GM20431 (cell line): ENCODE measurements around the gene ZNF783.
"Not testable (repeated sequence)": the region's sequence is repeated elsewhere in the genome, so short reads cannot be mapped to it uniquely, and the experiment has no call there.

Experiments used
- in situ Hi-C: fragments of 300-500 bp; cut with MseI, MboI; formaldehyde crosslinking; loops from one replicate; pipeline ENCODE4 v1.15.0; 2020; ENCODE audit warnings: low sequenced_read_pairs; ENCODE audit not compliant: unreplicated experiment

ZNF783 gene

DNA sequence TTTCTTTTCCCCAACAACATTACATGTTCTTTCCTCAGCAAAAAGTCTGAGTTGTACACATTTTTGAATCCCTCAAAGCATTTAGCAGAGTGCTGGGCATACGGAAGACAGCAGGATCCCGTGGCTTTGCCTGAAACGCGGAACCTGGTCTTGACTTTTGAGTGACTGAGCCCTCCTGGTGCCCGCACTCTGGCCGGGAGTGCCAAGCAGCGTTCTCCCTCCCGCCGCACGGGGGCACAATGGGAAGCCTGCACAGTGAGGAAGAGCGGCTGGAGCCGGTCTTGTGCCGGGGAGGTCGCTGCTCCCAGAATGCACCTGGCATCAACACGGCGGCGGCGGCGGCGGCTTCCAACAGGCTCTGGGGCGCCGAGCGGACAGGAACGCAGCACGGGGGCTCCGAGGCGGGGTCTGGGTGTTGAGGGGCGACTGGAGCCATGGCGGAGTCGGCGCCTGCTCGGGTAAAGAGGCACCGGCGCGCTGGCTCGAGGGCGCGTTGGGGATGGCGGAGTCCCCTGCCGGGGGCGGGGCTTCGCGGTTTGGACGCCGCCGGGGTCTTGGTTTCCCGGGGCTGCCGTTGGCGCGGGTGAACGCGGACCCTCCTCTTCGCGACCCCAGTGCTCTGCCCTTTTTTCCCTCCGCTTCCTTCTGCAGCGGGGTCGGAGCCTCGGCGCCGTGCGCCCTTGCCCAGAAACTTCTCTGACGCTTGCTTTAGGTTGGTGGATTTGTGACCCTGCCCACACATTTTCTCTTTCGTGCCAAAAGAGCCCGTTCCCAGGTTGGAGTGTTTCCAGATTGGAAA is 22.5 kb upstream of the ZNF783 start, which contains the start of gene ZNF212:
TSS of gene ZNF212 (plus strand) at position 307 of the 799 bp plus-strand sequence. CDS start at position 435, 128 bp downstream.
- in situ Hi-C loops: no loop called here

DNA sequence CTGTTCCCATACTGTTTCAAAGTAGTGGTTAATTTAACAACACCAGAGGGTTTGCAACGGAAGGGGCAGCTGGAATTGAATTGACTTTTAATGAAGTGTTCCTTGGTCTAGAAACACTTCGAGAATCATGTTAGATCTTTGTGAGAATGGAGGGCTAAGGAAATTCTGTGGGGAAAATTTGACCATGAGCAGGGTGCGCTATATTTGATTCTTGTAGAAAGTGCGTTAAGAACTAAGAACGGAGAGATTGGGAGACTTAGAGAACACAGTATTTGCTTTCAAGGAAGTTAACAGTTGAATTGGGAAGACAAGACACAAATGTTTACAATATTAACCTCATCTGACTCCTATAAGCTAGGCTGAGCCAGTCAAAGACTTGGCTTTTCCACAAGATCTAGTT is 21.4 kb upstream of the ZNF783 start:
- in situ Hi-C loops: no loop called here

DNA sequence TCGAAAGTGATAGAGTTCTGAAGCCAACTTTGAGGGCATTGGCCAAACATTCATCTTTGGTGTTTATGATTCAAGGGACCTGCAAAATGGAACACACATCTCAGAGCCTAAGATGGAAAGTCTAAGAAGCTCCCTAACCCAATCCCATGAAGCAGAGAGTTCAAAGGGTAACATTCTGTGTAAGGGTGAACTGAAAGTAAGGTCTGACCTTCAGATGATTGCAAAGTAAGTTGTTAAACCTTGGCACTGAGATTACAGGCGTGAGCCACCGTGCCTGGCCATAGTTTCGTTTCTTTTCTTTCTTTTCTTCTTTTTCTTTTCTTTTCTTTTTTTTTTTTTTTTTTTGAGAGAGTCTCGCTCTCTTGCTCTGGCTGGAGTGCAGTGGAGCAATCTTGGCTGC is 20.3 kb upstream of the ZNF783 start:
- in situ Hi-C loops: no loop called here

DNA sequence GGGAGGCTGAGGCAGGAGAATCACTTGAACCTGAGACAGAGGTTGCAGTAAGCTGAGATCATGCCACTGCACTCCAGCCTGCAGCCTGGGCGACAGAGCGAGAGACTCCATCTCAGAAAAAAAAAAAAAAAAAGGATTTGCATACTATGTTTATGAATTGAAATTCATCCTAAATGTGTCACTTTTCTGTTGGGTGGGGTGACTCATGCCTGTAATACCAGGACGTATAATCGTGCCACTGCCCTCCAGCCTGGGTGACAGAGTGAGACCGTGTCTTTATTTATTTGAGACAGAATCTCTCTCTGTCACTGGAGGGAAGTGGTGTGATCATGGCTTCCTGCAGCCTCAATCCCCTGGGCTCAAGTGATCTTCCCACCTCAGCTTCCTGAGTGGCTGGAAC is 16.8 kb upstream of the ZNF783 start:
- in situ Hi-C loops: no loop called here

DNA sequence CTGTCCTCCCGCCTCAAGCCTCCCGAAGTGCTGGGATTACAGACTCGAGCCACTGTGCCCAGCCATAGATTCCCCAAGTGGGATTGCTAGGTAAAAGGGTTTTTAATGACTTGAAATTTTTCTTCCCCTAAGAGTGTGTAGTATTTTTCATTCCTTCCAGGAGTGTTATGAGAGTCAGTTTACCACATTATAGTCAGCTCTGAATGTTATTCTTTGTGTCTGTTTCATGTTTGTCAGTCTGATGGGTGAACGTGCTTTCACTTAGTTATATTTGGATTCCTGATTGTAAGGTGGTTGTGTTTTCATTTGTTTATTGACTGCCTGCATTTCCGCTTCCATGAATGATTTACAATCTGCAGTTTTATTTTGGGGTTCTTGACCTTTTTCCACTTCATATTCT is 16.3 kb upstream of the ZNF783 start:
- in situ Hi-C loops: no loop called here

DNA sequence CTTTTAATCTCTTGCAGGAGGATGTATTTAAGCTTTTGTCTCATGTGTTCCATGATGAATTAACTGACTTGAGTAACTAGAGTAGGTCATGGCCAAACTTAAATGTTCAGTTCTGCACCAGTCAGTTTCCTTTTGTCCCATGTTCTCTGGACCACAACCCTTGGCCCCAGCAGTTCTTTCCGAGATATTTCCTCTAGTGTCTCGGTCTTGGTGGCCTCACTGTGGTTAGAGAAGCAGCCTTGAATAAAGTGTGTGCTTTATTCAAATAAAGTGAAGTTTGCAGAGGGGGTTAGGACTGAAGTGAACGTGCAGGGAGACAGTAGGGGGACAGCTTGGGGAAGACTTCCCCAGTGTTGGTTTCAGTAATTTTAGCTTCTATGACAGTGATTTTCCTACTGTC is 13.2 kb upstream of the ZNF783 start:
- in situ Hi-C loops: no loop called here

DNA sequence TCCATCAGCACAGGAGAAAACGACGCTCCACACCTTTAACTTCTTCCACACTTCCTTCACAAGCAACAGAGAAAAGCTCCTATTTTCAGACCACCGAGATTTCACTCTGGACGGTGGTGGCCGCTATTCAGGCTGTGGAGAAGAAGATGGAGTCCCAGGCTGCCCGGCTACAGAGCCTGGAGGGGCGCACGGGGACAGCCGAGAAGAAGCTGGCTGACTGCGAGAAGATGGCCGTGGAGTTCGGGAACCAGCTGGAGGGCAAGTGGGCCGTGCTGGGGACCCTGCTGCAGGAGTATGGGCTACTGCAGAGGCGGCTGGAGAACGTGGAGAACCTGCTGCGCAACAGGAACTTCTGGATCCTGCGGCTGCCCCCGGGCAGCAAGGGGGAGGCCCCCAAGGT is 11.8 kb upstream of the ZNF783 start:
- in situ Hi-C loops: not testable (repeated sequence)

DNA sequence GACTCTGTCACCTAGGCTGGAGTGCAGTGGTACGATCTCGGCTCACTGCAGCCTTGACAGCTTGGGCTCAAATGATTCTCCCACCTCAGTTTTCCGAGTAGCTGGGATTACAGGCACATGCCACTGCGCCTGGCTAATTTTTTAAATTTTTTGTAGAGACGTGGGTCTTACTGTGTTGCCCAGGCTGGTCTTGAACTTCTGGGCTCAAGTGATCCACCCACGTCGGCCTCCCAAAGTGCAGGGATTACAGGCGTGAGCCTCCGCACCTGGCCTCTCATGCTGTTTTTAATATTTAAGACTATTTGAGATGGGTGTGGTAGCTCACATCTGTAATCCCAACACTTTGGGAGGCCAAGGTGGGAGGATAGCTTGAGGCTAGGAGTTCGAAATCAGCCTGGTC is 10.5 kb upstream of the ZNF783 start:
- in situ Hi-C loops: not testable (repeated sequence)

DNA sequence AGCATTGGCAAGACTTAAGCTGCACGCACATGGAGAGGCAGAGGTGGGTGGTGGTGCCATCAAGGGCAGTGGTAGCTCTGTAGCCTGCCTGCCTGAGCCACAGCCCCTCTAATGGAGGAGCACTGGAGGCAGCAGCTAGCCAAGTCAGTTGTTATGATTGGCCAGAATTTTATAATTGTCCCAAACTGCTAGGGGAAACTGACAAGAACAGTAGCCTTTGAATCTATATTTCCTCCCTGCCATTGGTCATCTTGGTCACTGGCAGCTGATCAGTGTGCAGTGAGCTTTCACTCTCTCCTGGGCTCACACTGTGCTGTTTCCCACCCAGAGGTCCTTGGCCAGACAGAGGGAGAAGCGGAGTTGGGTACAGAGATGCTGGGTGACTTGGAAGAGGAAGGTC is 9.6 kb upstream of the ZNF783 start:
- in situ Hi-C loops: no loop called here

DNA sequence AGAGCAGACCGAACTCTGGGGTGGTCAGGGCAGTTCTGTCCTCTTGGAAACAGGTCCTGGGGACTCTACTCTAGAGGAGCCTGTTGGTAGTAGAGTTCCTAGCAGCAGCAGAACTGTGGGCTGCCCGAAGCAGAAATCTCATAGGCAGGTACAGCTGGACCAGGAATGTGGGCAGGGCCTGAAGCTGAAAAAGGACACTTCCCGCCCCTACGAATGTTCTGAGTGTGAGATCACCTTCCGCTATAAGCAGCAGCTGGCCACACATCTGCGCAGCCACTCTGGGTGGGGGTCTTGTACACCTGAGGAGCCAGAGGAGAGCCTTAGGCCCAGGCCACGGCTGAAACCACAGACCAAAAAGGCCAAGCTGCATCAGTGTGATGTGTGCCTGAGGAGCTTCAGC is 8.3 kb upstream of the ZNF783 start:
- in situ Hi-C loops: no loop called here

DNA sequence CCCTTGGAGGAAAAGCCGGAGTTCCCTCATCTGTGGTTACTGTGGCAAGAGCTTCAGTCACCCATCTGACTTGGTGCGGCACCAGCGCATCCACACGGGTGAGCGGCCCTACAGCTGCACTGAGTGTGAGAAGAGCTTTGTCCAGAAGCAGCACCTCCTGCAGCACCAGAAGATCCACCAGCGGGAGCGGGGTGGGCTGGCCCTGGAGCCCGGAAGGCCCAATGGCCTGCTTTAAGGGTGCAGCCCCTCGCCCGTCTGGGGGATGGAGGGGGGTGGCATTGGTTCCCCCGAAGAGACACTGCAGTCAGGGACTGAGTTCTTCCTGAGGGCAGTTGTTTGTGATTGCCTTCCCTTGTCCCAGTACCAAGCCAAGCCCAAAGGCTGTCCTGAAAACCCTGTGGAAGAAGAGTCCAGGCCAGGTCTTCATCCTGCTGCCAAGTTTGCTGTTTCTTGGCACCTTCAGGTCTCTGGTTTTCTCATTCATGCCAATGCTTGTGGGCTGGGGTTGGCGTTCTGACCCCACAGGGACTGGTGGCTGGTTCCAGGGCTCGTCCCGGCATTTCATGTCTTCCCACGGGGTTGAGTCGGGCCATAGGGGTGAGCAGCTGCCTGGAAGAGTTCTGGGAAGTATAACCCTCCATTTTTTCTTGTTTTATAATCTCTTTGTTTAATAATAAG is 7.7 kb upstream of the ZNF783 start:
- in situ Hi-C loops: no loop called here

DNA sequence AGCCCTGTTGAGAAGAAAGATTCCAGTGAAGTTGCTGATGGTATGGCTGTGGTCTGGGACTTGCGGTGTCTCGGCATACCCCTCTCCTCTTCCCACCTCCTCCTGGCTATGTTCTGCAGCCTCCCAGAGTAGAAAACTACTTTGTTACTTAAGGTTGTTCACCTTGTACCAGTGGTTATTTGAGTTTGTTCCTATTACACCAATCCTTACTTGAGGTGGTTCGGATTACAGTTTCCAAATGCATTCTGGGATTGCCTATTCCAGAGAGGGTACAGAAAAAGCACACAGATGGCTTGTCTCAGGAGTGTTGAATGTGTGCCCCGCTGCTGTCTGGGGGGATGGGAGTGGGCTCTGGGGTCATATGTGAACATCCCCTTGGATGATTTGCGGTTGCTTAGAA is 6.8 kb upstream of the ZNF783 start:
- in situ Hi-C loops: no loop called here

DNA sequence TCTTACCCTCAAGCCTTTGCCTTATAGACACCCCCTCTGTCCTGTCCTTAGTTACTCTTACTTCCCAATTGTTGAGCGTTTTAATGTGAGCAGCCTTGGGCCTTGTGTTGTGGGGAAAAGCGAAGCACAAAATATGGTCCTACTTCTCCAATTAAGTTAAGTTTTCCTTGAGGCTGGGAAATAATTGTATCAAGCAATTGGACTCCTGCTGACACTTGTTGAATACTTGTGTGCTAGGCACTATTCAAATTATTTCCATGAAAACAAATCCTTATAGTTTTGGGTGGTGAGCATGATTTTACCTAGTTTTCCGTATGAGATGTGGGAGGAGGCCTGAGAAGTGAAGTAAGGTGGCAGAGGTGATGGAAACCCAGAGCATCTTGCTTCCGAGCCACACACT is 5.4 kb upstream of the ZNF783 start:
- in situ Hi-C loops: no loop called here

DNA sequence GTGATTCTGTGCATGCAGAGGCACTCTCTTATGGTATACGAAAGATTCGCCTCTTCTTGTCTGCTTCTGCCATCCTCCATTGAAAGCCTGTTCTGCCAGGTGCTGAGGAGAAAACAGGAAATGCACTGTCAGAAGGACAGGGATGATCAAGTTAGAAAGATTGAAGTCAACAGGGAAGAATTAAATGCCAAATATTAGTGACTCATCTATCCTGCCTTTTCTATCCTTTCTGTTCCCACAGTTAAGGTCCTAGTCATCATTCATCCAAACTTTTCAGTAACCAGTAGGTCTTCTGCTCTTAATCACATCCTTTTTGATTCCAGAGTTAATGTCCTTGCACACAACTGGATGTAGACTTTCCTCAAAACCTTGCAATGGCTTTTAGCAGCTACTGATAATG is 4.8 kb upstream of the ZNF783 start:
- in situ Hi-C loops: no loop called here

DNA sequence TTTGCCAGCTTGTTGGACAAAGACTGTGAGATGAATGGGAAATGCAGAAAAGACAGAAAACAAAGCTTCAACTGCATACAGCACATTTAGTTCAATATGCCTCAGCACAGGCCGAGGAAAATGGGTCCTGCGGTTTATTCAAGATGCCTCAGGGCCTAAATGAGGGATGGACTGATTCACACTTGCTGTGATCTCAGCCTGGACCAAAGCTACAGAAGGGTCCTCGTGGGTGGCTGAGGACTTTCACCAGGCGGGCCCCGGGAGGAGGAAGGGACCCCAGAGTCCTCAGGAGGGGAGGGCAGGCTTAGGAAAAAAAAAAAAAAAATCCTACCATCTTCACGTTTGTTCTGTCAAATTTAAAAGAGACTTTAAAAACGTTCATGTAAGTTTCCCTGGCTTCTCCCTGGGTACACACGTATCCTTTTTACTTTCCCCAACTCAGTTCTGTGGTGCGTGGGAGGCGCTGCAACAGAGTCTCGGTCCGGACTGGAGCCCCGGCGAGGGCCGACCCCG is 624 bp upstream of the ZNF783 start:
- in situ Hi-C loops: no loop called here

DNA sequence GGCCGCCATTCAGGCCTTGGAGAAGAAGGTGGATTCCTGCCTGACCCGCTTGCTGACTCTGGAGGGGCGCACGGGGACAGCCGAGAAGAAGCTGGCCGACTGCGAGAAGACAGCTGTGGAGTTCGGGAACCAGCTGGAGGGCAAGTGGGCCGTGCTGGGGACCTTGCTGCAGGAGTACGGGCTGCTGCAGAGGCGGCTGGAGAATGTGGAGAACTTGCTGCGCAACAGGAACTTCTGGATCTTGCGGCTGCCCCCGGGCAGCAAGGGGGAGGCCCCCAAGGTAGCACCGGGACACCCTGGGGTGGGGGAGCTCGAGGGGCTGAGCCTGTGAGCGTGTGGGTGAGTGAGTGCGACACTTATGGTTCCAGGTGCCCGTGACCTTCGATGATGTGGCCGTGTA is 4.5 kb downstream of the ZNF783 start:
- in situ Hi-C loops: no loop called here

DNA sequence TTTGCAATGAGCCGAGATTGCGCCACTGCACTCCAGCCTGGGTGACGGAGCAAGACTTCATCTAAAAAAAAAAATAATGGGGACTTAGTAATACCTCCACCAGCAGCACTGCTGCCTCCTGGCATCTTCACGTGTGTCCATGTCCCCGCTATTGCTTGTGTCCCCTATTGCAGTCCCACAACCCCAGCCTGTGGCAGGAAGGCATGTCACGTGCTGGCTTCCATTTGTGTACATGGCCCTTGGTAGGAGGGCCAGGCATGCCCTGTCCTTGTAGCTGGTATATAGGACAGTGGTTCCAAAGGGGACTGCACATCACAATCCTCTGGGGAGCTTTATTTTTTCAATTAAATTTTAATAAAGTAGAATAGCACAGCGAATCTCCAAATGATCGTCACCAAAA is 5.7 kb downstream of the ZNF783 start:
- in situ Hi-C loops: no loop called here

DNA sequence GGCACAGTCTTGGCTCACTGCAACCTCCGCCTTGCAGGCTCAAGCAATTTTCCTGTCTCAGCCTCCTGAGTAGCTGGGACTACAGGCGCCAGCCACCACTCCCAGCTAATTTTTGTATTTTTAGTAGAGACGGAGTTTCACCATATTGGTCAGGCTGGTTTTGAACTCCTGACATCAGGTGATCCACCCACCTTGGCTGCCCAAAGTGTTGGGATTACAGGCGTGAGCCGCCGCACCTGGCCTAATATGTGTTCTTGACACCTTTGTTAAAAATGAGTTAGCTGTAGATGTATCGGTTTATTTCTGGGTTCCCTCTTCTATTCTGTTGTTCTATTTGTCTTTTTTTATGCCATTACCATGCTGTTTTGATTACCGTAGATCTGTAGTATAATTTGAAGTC is 12.4 kb downstream of the ZNF783 start:
- in situ Hi-C loops: not testable (repeated sequence)

DNA sequence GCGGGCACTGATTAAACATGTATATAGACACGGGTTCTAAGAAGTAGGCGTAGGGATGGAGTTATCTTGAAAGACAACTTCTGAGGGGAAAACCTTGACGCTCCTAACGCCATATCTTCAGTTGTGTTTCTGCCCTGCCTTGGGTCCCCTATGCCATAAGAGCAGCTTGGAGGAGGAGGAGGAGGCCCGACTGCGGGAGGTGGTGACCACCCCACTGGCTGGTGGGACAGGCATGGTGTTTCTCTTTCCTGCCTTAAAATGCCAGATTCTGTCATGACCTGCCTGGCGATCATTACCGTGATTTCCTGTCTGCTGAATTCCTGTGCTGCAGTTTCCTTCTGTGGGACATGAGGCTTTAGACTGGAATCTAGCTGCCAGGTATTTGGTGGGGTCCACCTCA is 15.9 kb downstream of the ZNF783 start:
- in situ Hi-C loops: no loop called here

DNA sequence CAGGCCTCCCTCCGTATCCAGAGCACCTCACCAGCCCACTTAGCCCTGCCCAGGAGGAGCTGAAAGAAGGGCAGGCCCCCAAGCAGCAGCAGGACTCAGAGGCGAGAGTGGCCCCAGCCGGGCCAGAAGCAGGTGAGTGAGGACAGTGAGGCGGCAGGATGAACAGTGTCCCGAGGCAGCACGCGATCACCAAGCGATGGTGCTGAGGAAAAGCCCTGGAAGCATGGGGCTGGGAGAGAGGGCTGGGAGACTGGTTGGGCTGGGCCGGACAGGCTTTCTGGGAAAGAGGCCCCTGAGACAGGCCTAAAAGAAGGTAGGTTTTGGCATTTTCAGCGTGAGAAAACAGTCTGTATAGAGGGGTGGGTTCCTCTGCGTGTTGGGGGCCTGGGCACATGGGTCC is 16.4 kb downstream of the ZNF783 start:
- in situ Hi-C loops: no loop called here

DNA sequence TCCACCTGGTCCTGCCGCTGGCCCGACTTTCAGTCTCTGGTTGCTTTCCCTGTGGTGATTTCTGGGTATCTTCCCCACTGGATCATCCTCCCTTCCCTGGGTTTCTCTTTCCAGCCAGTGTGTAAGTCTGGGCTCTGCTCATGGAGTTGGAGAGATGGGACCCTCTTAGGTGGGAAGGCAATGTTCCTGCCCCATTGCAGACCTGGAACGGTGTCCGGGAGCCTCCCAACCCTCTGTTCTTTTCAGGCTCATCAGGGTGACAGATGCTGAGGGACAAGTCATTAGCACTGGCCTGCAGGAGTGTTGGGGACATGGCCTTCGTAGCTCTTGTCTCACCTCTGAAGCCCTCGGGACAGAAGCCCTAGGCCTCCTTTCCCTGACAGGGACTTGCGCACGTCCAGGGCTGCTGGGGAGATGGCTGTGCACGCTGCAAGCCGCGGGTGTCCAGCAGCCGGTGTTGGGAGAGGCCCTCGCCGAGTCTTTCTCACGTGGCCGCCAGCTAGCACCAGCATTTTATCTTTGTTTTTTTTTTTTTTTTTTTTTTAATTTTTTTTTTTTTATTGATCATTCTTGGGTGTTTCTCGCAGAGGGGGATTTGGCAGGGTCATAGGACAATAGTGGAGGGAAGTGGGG is 17.2 kb downstream of the ZNF783 start:
- in situ Hi-C loops: no loop called here
